A673 (cell line): ENCODE data around the gene EVPL.

ENCODE experiments used
- CTCF ChIP-seq: fragments of 300-800, 200-600 bp; sonication (generic); conservative IDR thresholded peaks from 2 replicates; pipeline ENCODE4 v1.5.1; 2017; ENCODE audit warnings: low read depth, mild to moderate bottlenecking, antibody characterized with exemption, low read length, moderate library complexity, mixed read lengths
- EZH2 ChIP-seq: fragments of 200-600 bp; sonication (generic); IDR thresholded peaks from 2 replicates; pipeline ENCODE4 v1.6.1; 2017; ENCODE audit warnings: borderline replicate concordance, low read depth, mild to moderate bottlenecking, mixed read lengths, antibody characterized with exemption, low read length; ENCODE audit not compliant: poor library complexity, severe bottlenecking

- no peak for TF ChIP-seq EZH2
- peak; percentile 36; the same call in 1 of the 2 replicates for TF ChIP-seq CTCF
These were observed 5.1 kb upstream of the EVPL start for GRCh38 chr17:76032073-76032779.
